HG02981 (cell line): ENCODE measurements around the gene IFNG-AS1.
A peak's percentile ranks its signal among the peaks of the same experiment; 100 is the strongest.

Experiments used
- ATAC-seq: cut with Tn5 transposase; IDR thresholded peaks from one replicate; pipeline ENCODE4 v1.9.1; 2021; ENCODE audit warnings: mild to moderate bottlenecking, moderate library complexity; ENCODE audit not compliant: unreplicated experiment

The IFNG-AS1 gene

GRCh38 chr12:67989184-67989920, at the start of gene IFNG-AS1:
TSS of gene IFNG-AS1 (plus strand) at chr12:67989447.
- no peak for ATAC-seq

GRCh38 chr12:67939611-67940010, 49.6 kb upstream of the IFNG-AS1 start:
- no peak for ATAC-seq

GRCh38 chr12:67940780-67941243, 48.4 kb upstream of the IFNG-AS1 start:
- no peak for ATAC-seq

GRCh38 chr12:67942724-67943123, 46.5 kb upstream of the IFNG-AS1 start:
- ATAC-seq, result no peak

GRCh38 chr12:67943141-67943892, 45.9 kb upstream of the IFNG-AS1 start:
- no peak for ATAC-seq

GRCh38 chr12:67944093-67944492, 45.2 kb upstream of the IFNG-AS1 start:
- no peak for ATAC-seq

GRCh38 chr12:67952787-67953186, 36.5 kb upstream of the IFNG-AS1 start:
- ATAC-seq, result no peak

- no peak for ATAC-seq
Observed at GRCh38 chr12:67957383-67957782, 31.9 kb upstream of the IFNG-AS1 start.

- ATAC-seq, result no peak
Observed at GRCh38 chr12:67958187-67958586, 31.1 kb upstream of the IFNG-AS1 start.

GRCh38 chr12:67964456-67964855, 24.8 kb upstream of the IFNG-AS1 start:
- ATAC-seq, result no peak

- peak; percentile 56 for ATAC-seq
Observed at GRCh38 chr12:67966560-67966959, 22.7 kb upstream of the IFNG-AS1 start.

- ATAC-seq, result no peak
Observed at GRCh38 chr12:67968321-67968720, 20.9 kb upstream of the IFNG-AS1 start.

- no peak for ATAC-seq
Observed at GRCh38 chr12:67968725-67969124, 20.5 kb upstream of the IFNG-AS1 start.

- ATAC-seq, result no peak
Observed at GRCh38 chr12:67969134-67969802, 20.0 kb upstream of the IFNG-AS1 start.

- ATAC-seq, result no peak
Observed at GRCh38 chr12:67977668-67978067, 11.6 kb upstream of the IFNG-AS1 start.

GRCh38 chr12:67980391-67980790, 8.9 kb upstream of the IFNG-AS1 start:
- ATAC-seq, result no peak

GRCh38 chr12:67981287-67982162, 7.7 kb upstream of the IFNG-AS1 start:
- no peak for ATAC-seq

GRCh38 chr12:67982164-67982563, 7.1 kb upstream of the IFNG-AS1 start:
- no peak for ATAC-seq

- ATAC-seq, result no peak
Observed at GRCh38 chr12:67986632-67987031, 2.6 kb upstream of the IFNG-AS1 start.

GRCh38 chr12:67988601-67989021, 636 bp upstream of the IFNG-AS1 start:
- ATAC-seq, result peak; percentile 85

- ATAC-seq, result peak; percentile 45
Observed at GRCh38 chr12:67991158-67991557, 1.9 kb downstream of the IFNG-AS1 start.
